Ovary (tissue), 3 donors: ENCODE data around the gene NAT8L.

Experiments
- CTCF ChIP-seq, 3 donors: fragments of 450-650 bp in 2 of 3; fragments of 200-600 bp in 1 of 3; IDR thresholded peaks; one replicate each; pipeline versions ENCODE4 v1.5.1 to v1.8.0; 2016 to 2022; ENCODE audit warnings: antibody characterized with exemption in 3 of 3, mild to moderate bottlenecking in 1 of 3
- EP300 ChIP-seq: sonication (generic); formaldehyde crosslinking; IDR thresholded peaks from one replicate; pipeline ENCODE4 v1.6.1; 2017; ENCODE audit warnings: antibody characterized with exemption
- POLR2A ChIP-seq: fragments of 450-650 bp; IDR thresholded peaks from one replicate; pipeline ENCODE4 v1.6.1; 2017; ENCODE audit warnings: antibody characterized with exemption, mild to moderate bottlenecking, moderate library complexity
- donor health status: DM: no; HTN: no; CAD: no.

- TF ChIP-seq CTCF (IDR thresholded peaks at IDR 0.05) (no peak), POLR2A (no peak), EP300 (no peak)
Observed at GRCh38 chr4:2049381-2049780, 9.7 kb upstream of the NAT8L start.
